ENCODE results near the gene KCNE4. TPM values are rescaled to one million over a fixed set of nuclear protein-coding genes. Genes with fewer than 3 reads are reported as not detected.

KCNE4 gene
- total and polyA plus RNA-seq, 9 of the 15 experiments (the other 6 are each of a cell fraction or from before 2014, with no cell fraction given): not detected

DNA sequence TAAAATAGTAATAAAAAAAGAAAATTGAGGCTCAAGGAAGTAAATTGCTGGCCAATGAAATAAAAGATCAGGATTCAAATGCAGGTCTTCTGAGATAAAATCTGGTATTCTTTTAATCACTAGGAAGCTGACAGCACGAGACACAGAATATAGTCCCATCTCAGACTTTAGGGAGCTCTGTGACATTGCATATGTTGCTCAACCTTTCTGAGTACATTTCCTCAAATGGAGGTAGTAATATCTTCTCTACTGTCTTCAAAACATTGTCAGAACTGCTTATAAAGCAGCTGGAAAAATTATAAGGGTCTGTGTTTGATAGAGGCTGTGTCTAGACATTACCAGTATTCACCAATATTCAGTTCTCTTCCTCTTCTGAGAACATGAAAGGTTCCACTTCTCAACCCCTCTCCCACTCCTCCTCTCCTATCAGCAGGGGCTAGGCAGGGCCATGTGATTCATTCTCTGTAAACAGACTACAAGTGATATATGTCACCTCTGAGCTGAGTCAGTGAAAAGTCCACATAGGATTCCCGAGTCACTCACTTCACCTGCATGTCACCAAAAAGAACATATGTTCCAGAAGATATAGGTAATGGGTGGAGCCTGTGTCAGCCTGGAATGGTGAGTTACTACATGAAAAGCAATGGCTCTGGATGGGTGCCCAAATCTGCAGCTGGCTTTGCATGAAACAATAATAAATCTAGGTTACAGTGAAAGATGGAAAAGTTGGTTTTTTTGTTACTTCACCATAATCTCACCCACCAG, 7.1 kb downstream of the KCNE4 start (continued):
- no peak for TF ChIP-seq ARID4B (CRISPR knock-in tag; IDR thresholded peaks at IDR 0.05)
- TF ChIP-seq FOS (IDR thresholded peaks at IDR 0.05; ENCODE audit: extremely low read depth, insufficient read length): peak; percentile 30
- 0 out of 2 replicates have a peak, but pooled peaks have one; percentile 40 for TF ChIP-seq MYC (IDR thresholded peaks at IDR 0.05; ENCODE audit: low read depth, low read length)
- TF ChIP-seq MYC (CRISPR knock-in tag; IDR thresholded peaks at IDR 0.05; ENCODE audit: borderline replicate concordance, low read depth): no peak
- peak; percentile 33; the same call in 1 of the 2 replicates for TF ChIP-seq L3MBTL2 (IDR thresholded peaks at IDR 0.05)
- TF ChIP-seq RBM25 (IDR thresholded peaks at IDR 0.05; ENCODE audit: low read depth, low read length, severe bottlenecking): peak; percentile 66
- TF ChIP-seq CBFA2T3 (IDR thresholded peaks at IDR 0.05): peak; percentile 91
- TF ChIP-seq ZNF589 (CRISPR knock-in tag; IDR thresholded peaks at IDR 0.05; ENCODE audit: low read depth): no peak
- no peak for TF ChIP-seq SMARCA5 (IDR thresholded peaks at IDR 0.05)
- peak; percentile 47 for TF ChIP-seq ZFP36 (IDR thresholded peaks at IDR 0.05; ENCODE audit: low read depth, low read length, partially characterized antibody)
- TF ChIP-seq NEUROD1 (IDR thresholded peaks at IDR 0.05; ENCODE audit: borderline replicate concordance, low read depth, low read length, partially characterized antibody): peak; percentile 67
- no peak for TF ChIP-seq TAF15 (IDR thresholded peaks at IDR 0.05; ENCODE audit: low read depth, low read length)
- TF ChIP-seq, protein P1, sequence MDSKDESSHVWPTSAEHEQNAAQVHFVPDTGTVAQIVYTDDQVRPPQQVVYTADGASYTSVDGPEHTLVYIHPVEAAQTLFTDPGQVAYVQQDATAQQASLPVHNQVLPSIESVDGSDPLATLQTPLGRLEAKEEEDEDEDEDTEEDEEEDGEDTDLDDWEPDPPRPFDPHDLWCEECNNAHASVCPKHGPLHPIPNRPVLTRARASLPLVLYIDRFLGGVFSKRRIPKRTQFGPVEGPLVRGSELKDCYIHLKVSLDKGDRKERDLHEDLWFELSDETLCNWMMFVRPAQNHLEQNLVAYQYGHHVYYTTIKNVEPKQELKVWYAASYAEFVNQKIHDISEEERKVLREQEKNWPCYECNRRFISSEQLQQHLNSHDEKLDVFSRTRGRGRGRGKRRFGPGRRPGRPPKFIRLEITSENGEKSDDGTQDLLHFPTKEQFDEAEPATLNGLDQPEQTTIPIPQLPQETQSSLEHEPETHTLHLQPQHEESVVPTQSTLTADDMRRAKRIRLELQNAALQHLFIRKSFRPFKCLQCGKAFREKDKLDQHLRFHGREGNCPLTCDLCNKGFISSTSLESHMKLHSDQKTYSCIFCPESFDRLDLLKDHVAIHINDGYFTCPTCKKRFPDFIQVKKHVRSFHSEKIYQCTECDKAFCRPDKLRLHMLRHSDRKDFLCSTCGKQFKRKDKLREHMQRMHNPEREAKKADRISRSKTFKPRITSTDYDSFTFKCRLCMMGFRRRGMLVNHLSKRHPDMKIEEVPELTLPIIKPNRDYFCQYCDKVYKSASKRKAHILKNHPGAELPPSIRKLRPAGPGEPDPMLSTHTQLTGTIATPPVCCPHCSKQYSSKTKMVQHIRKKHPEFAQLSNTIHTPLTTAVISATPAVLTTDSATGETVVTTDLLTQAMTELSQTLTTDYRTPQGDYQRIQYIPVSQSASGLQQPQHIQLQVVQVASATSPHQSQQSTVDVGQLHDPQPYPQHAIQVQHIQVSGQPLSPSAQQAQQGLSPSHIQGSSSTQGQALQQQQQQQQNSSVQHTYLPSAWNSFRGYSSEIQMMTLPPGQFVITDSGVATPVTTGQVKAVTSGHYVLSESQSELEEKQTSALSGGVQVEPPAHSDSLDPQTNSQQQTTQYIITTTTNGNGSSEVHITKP (IDR thresholded peaks at IDR 0.05; ENCODE audit: partially characterized antibody): peak; percentile 36
- peak; percentile 92 for TF ChIP-seq JUND (IDR thresholded peaks at IDR 0.05; ENCODE audit: borderline replicate concordance, low read depth, low read length)
- peak; percentile 83; the same call in 2 of the 3 replicates for TF ChIP-seq JUND (tag; IDR thresholded peaks at IDR 0.05; ENCODE audit: borderline replicate concordance, low read depth, low read length)
- peak; percentile 76 for TF ChIP-seq TFAP4 (CRISPR knock-in tag; IDR thresholded peaks at IDR 0.05; ENCODE audit: borderline replicate concordance)
- peak; percentile 92 for TF ChIP-seq C11orf30 (IDR thresholded peaks at IDR 0.05; ENCODE audit: low read depth)
- peak; percentile 92 for TF ChIP-seq SOX6 (IDR thresholded peaks at IDR 0.05)
- TF ChIP-seq RBBP5 (IDR thresholded peaks at IDR 0.05; ENCODE audit: borderline replicate concordance, insufficient read depth, low read length, poor library complexity, severe bottlenecking): no peak
